ENCODE measurements around the gene SARNP. TPM values are rescaled to one million over a fixed set of nuclear protein-coding genes. Genes with fewer than 3 reads are reported as not detected.
"Not testable (repeated sequence)": the region's sequence is repeated elsewhere in the genome, so short reads cannot be mapped to it uniquely, and the experiment has no call there.

Gene SARNP
- total RNA-seq, 1 experiment from 2014 or later: 39.3 TPM

- peak; percentile 45 for DNase-seq (ENCODE audit: low spot score)
These were observed 20.5 kb downstream of the SARNP start for GRCh38 chr12:55797068-55797467.

GRCh38 chr12:55795950-55796349 is 21.6 kb downstream of the SARNP start:
- no peak for DNase-seq (ENCODE audit: low spot score)

- no peak for DNase-seq (ENCODE audit: low spot score)
These were observed 27.6 kb downstream of the SARNP start for GRCh38 chr12:55789893-55790292.

- DNase-seq (ENCODE audit: low spot score): no peak
These were observed 28.4 kb downstream of the SARNP start for GRCh38 chr12:55789171-55789570.

GRCh38 chr12:55788546-55788945 is 29.0 kb downstream of the SARNP start:
- no peak for DNase-seq (ENCODE audit: low spot score)

GRCh38 chr12:55780685-55781084 is 36.8 kb downstream of the SARNP start:
- DNase-seq (ENCODE audit: low spot score): no peak

- no peak for DNase-seq (ENCODE audit: low spot score)
These were observed 39.7 kb downstream of the SARNP start for GRCh38 chr12:55777856-55778255.

GRCh38 chr12:55771736-55772135 is 45.8 kb downstream of the SARNP start:
- no peak for DNase-seq (ENCODE audit: low spot score)

GRCh38 chr12:55767156-55767555 is 50.4 kb downstream of the SARNP start:
- DNase-seq (ENCODE audit: low spot score): no peak

- DNase-seq (ENCODE audit: low spot score): no peak
These were observed 51.7 kb downstream of the SARNP start for GRCh38 chr12:55765736-55766290.

GRCh38 chr12:55762646-55763045 is 54.9 kb downstream of the SARNP start:
- DNase-seq (ENCODE audit: low spot score): no peak

GRCh38 chr12:55760663-55761062 is 56.9 kb downstream of the SARNP start:
- no peak for DNase-seq (ENCODE audit: low spot score)

- not testable (repeated sequence) for DNase-seq (ENCODE audit: low spot score)
These were observed 58.9 kb downstream of the SARNP start for GRCh38 chr12:55758575-55758974.

GRCh38 chr12:55757701-55758100 is 59.8 kb downstream of the SARNP start:
- no peak for DNase-seq (ENCODE audit: low spot score)

GRCh38 chr12:55755246-55755645 is 62.3 kb downstream of the SARNP start:
- DNase-seq (ENCODE audit: low spot score): no peak

GRCh38 chr12:55748230-55748993 is 69.1 kb downstream of the SARNP start:
- no peak for DNase-seq (ENCODE audit: low spot score)

- no peak for DNase-seq (ENCODE audit: low spot score)
These were observed 70.7 kb downstream of the SARNP start for GRCh38 chr12:55746913-55747231.

- DNase-seq (ENCODE audit: low spot score): no peak
These were observed 71.2 kb downstream of the SARNP start for GRCh38 chr12:55746174-55746912.

- no peak for DNase-seq (ENCODE audit: low spot score)
These were observed 72.0 kb downstream of the SARNP start for GRCh38 chr12:55745361-55746173.

- DNase-seq (ENCODE audit: low spot score): no peak
These were observed 73.0 kb downstream of the SARNP start for GRCh38 chr12:55744340-55745030.

Data from HT-29 (cell line).